D721Med (cell line): ENCODE results near the gene KCNAB1.

ENCODE experiments used
- DNase-seq: peaks from one replicate; pipeline ENCODE4 v3.0.0; 2011; ENCODE audit warnings: low spot score; ENCODE audit not compliant: insufficient read length
- FAIRE-seq: peaks from 2 replicates; lab custom pipeline; 2011; peaks lifted over from hg19 to GRCh38; lab: Jason Lieb, UNC
- CTCF ChIP-seq: IDR thresholded peaks from 2 replicates; pipeline ENCODE4 v1.5.1; 2012; ENCODE audit warnings: mild to moderate bottlenecking, control low read depth; ENCODE audit not compliant: insufficient read depth; ENCODE audit errors: missing control alignments

Gene KCNAB1

GRCh38 chr3:156332304-156332703 lies 211.9 kb downstream of the KCNAB1 start:
- no peak for TF ChIP-seq CTCF
- no peak for FAIRE-seq
- DNase-seq = no peak

GRCh38 chr3:156334841-156335545 lies 214.6 kb downstream of the KCNAB1 start:
- DNase-seq = peak; percentile 37
- TF ChIP-seq CTCF = no peak
- peak; percentile 97 for FAIRE-seq

- DNase-seq (no peak), FAIRE-seq (no peak)
- no peak for TF ChIP-seq CTCF
Observed at GRCh38 chr3:156339491-156339890, 219.1 kb downstream of the KCNAB1 start.

- DNase-seq = no peak
- FAIRE-seq = no peak
- TF ChIP-seq CTCF = no peak
Observed at GRCh38 chr3:156341332-156341731, 221.0 kb downstream of the KCNAB1 start.

GRCh38 chr3:156341831-156342416 lies 221.5 kb downstream of the KCNAB1 start:
- FAIRE-seq (no peak), DNase-seq (no peak)
- TF ChIP-seq CTCF = no peak

- FAIRE-seq (no peak), DNase-seq (no peak)
- no peak for TF ChIP-seq CTCF
Observed at GRCh38 chr3:156344215-156344614, 223.8 kb downstream of the KCNAB1 start.

- FAIRE-seq (no peak), DNase-seq (no peak)
- TF ChIP-seq CTCF = no peak
Observed at GRCh38 chr3:156349111-156349510, 228.7 kb downstream of the KCNAB1 start.
